ENCODE results near the gene LEAP2. TPM values are rescaled to one million over a fixed set of nuclear protein-coding genes. Genes with fewer than 3 reads are reported as not detected.

The LEAP2 gene
- polyA plus RNA-seq, 1 donor from 2014 or later = 1.6 TPM

GRCh38 chr5:132886064-132886823 is 12.8 kb downstream of the LEAP2 start:
- Histone ChIP-seq H3K27me3 (ENCODE audit: insufficient read depth, low read depth, low read length) (no peaks in the 10 kb centered on the region), H3K79me2 (replicated peaks; ENCODE audit: insufficient read depth, low read length) (peaks cover 4% of the 10 kb centered on the region), H3K9ac (ENCODE audit: low read length) (no peak overlapping the region), H3K9me3 (ENCODE audit: low read length) (no peaks in the 10 kb centered on the region), H2AFZ (ENCODE audit: low read depth, low read length) (no peak overlapping the region), H4K20me1 (ENCODE audit: insufficient read depth) (no peaks in the 10 kb centered on the region), H3K36me3 (ENCODE audit: insufficient read depth, low read length) (peaks cover 11% of the 10 kb centered on the region), H3K4me3 (ENCODE audit: low read length) (no peak overlapping the region), H3K9me2 (ENCODE audit: insufficient read depth, low read length) (no peaks in the 10 kb centered on the region), H3K27ac (ENCODE audit: low read length) (no peak overlapping the region), H3K4me2 (ENCODE audit: low read length) (no peak overlapping the region), H3F3A (ENCODE audit: insufficient read depth, low read length, poor library complexity, severe bottlenecking) (no peaks in the 10 kb centered on the region)
- no peak for TF ChIP-seq EZH2 (IDR thresholded peaks at IDR 0.05; ENCODE audit: borderline replicate concordance, insufficient read depth, low read length, poor library complexity, severe bottlenecking)
- no peak for TF ChIP-seq TAF1 (IDR thresholded peaks at IDR 0.05; ENCODE audit: low read depth)
- no peak for TF ChIP-seq RAD21 (conservative IDR thresholded peaks at IDR 0.05)
- TF ChIP-seq SMC3 (conservative IDR thresholded peaks at IDR 0.05; ENCODE audit: poor library complexity) = no peak
- TF ChIP-seq CTCF (IDR thresholded peaks at IDR 0.05; ENCODE audit: poor library complexity, severe bottlenecking) = no peak
- no peak for TF ChIP-seq MXI1 (conservative IDR thresholded peaks at IDR 0.05; ENCODE audit: poor library complexity, severe bottlenecking)
- no peak for TF ChIP-seq EP300 (conservative IDR thresholded peaks at IDR 0.05; ENCODE audit: poor library complexity, severe bottlenecking)
- no peak for TF ChIP-seq POLR2AphosphoS5 (IDR thresholded peaks at IDR 0.05)
- TF ChIP-seq, protein P1, sequence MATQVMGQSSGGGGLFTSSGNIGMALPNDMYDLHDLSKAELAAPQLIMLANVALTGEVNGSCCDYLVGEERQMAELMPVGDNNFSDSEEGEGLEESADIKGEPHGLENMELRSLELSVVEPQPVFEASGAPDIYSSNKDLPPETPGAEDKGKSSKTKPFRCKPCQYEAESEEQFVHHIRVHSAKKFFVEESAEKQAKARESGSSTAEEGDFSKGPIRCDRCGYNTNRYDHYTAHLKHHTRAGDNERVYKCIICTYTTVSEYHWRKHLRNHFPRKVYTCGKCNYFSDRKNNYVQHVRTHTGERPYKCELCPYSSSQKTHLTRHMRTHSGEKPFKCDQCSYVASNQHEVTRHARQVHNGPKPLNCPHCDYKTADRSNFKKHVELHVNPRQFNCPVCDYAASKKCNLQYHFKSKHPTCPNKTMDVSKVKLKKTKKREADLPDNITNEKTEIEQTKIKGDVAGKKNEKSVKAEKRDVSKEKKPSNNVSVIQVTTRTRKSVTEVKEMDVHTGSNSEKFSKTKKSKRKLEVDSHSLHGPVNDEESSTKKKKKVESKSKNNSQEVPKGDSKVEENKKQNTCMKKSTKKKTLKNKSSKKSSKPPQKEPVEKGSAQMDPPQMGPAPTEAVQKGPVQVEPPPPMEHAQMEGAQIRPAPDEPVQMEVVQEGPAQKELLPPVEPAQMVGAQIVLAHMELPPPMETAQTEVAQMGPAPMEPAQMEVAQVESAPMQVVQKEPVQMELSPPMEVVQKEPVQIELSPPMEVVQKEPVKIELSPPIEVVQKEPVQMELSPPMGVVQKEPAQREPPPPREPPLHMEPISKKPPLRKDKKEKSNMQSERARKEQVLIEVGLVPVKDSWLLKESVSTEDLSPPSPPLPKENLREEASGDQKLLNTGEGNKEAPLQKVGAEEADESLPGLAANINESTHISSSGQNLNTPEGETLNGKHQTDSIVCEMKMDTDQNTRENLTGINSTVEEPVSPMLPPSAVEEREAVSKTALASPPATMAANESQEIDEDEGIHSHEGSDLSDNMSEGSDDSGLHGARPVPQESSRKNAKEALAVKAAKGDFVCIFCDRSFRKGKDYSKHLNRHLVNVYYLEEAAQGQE (IDR thresholded peaks at IDR 0.05; ENCODE audit: borderline replicate concordance) = no peak

DNA sequence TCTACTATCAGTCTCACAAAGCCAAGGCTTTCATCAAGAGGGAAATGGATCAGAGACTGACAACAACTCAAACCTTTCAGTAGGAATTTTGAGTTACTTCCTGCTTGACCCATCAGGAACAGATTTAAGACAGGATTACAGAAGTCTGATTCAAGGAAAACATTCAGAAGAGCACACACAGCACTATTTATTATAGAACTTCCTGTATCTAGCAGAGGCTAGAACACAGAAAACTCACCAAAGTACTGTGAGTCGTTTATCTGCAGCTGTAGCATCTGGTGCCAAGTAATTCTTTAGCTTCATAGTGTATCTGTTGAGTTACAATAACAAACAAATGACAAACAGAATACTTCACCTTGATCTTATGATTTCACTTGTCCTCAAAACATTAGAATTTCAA is 13.8 kb downstream of the LEAP2 start:
- Histone ChIP-seq H3K9me3 (ENCODE audit: low read length) (no peaks in the 10 kb centered on the region), H3K4me2 (ENCODE audit: low read length) (no peak overlapping the region), H3K27ac (ENCODE audit: low read length) (no peak overlapping the region), H3F3A (ENCODE audit: insufficient read depth, low read length, poor library complexity, severe bottlenecking) (no peaks in the 10 kb centered on the region), H2AFZ (ENCODE audit: low read depth, low read length) (no peak overlapping the region), H3K79me2 (replicated peaks; ENCODE audit: insufficient read depth, low read length) (peaks cover 4% of the 10 kb centered on the region), H3K4me3 (ENCODE audit: low read length) (no peak overlapping the region), H3K9ac (ENCODE audit: low read length) (no peak overlapping the region), H4K20me1 (ENCODE audit: insufficient read depth) (no peaks in the 10 kb centered on the region), H3K27me3 (ENCODE audit: insufficient read depth, low read depth, low read length) (no peaks in the 10 kb centered on the region), H3K9me2 (ENCODE audit: insufficient read depth, low read length) (no peaks in the 10 kb centered on the region), H3K36me3 (ENCODE audit: insufficient read depth, low read length) (peaks cover 11% of the 10 kb centered on the region)
- TF ChIP-seq POLR2AphosphoS5 (IDR thresholded peaks at IDR 0.05) (no peak), SMC3 (conservative IDR thresholded peaks at IDR 0.05; ENCODE audit: poor library complexity) (no peak), MXI1 (conservative IDR thresholded peaks at IDR 0.05; ENCODE audit: poor library complexity, severe bottlenecking) (no peak), RAD21 (conservative IDR thresholded peaks at IDR 0.05) (no peak), CTCF (IDR thresholded peaks at IDR 0.05; ENCODE audit: poor library complexity, severe bottlenecking) (no peak), EZH2 (IDR thresholded peaks at IDR 0.05; ENCODE audit: borderline replicate concordance, insufficient read depth, low read length, poor library complexity, severe bottlenecking) (no peak), EP300 (conservative IDR thresholded peaks at IDR 0.05; ENCODE audit: poor library complexity, severe bottlenecking) (no peak), TAF1 (IDR thresholded peaks at IDR 0.05; ENCODE audit: low read depth) (no peak)
- TF ChIP-seq, protein P1 (IDR thresholded peaks at IDR 0.05; ENCODE audit: borderline replicate concordance) = no peak
